Stomach (tissue), 9 donors: ENCODE measurements around the gene PANK2. TPM values are rescaled to one million over a fixed set of nuclear protein-coding genes. Genes with fewer than 3 reads are reported as not detected.

ENCODE experiments used
- DNase-seq, 2 donors: peaks; one replicate each; pipeline versions ENCODE4 v3.0.0 to v3.0.0-alpha.2; 2013 to 2019
- H3K27ac ChIP-seq, 5 donors: fragments of 200-600 bp in 4 of 5; sonication (generic) in 4 of 5; one replicate each; pipeline ENCODE4 v1.5.1; 2013 to 2019; ENCODE audit warnings: mild to moderate bottlenecking in 1 of 5, moderate library complexity in 1 of 5
- H3K27me3 ChIP-seq, 3 donors: fragments of 200-600 bp; sonication (generic); one replicate each; pipeline ENCODE4 v1.5.1; 2017 to 2019; ENCODE audit warnings: mixed run types in 1 of 3
- H3K36me3 ChIP-seq, 4 donors: fragments of 200-600 bp; sonication (generic); 1 replicate in 3 of 4; 2 replicates in 1 of 4; pipeline ENCODE4 v1.5.1; 2016 to 2019
- H3K4me1 ChIP-seq, 4 donors: fragments of 200-600 bp; sonication (generic); one replicate each; pipeline ENCODE4 v1.5.1; 2016 to 2019
- H3K4me3 ChIP-seq, 4 donors: fragments of 200-600 bp; sonication (generic) in 3 of 4; one replicate each; pipeline ENCODE4 v1.5.1; 2016 to 2019; ENCODE audit warnings: mild to moderate bottlenecking in 1 of 4
- H3K9me3 ChIP-seq, 4 donors: fragments of 200-600 bp; sonication (generic); one replicate each; pipeline ENCODE4 v1.5.1; 2016 to 2019
- CTCF ChIP-seq, 7 experiments: fragments of 450-650 bp in 4 of 7; fragments of 200-600 bp in 3 of 7; sonication (generic) in 3 of 7; IDR thresholded peaks; one replicate each; pipeline ENCODE4 v1.5.1; 2016 to 2019; ENCODE audit warnings: antibody characterized with exemption in 7 of 7, control low read depth in 2 of 7, mild to moderate bottlenecking in 1 of 7
- EP300 ChIP-seq: sonication (generic); formaldehyde crosslinking; IDR thresholded peaks from one replicate; pipeline ENCODE4 v1.6.1; 2017; ENCODE audit warnings: antibody characterized with exemption
- POLR2A ChIP-seq, 4 donors: fragments of 450-650 bp; IDR thresholded peaks; one replicate each; pipeline ENCODE4 v1.6.1; 2016; ENCODE audit warnings: antibody characterized with exemption in 4 of 4, control low read depth in 2 of 4, mild to moderate bottlenecking in 1 of 4, moderate library complexity in 1 of 4
- POLR2AphosphoS5 ChIP-seq, 3 donors: sonication (generic); formaldehyde crosslinking; IDR thresholded peaks; one replicate each; pipeline ENCODE4 v1.6.1; 2016; ENCODE audit warnings: antibody characterized with exemption in 3 of 3
- WGBS, 5 donors: extraction: QIAGEN DNeasy Blood & Tissue Kit in 3 of 5; methylation state at CpG; one replicate each; pipeline versions ENCODE4 v1.1.5 to v1.1.7; 2013 to 2018; 5-methylcytosine and 5-hydroxymethylcytosine counted together
- intact Hi-C: fragments of 100-400 bp; cut with DNase I; formaldehyde crosslinking; loops from one replicate; pipeline ENCODE4 v1.15.1; 2023; ENCODE audit warnings: low total_unique reads
- polyA plus RNA-seq, 3 donors: library from polyadenylated mRNA; stranded (reverse); fragments of 200-250 nt; gene quantifications; one replicate each; pipeline ENCODE4 v1.2.3, GENCODE V29; 2013
- small RNA-seq, 4 donors: library from RNA; depleted of rRNA; stranded (forward); fragments of <200 nt; gene quantifications; one replicate each; pipeline ENCODE3, GENCODE V24; 2016
- total RNA-seq, 5 donors: library from RNA; depleted of rRNA; stranded (reverse); fragments of >200 nt; gene quantifications; one replicate each; pipeline versions ENCODE4 v1.1.0 to v1.2.3, GENCODE V29; 2014 to 2016
- donor health status: healthy with polysubstance abuse.
- donor health status: Bipolar disorder and iron deficiency.
- donor health status: healthy.

PANK2 gene
- total and polyA plus RNA-seq, 8 donors: 8.8 to 68.4 (median 26.8) TPM

- Histone ChIP-seq H3K9me3 (no peaks in the 10 kb centered on the region), H3K4me3 (no peak overlapping the region), H3K27me3 (no peaks in the 10 kb centered on the region), H3K4me1 (peaks cover 0 to 25% (median 9%) of the 10 kb centered on the region in 4 donors), H3K36me3 (peaks cover 0 to 4% (median 0%) of the 10 kb centered on the region in 4 donors), H3K27ac (no peak overlapping the region)
- intact Hi-C loops: no loop called here
- WGBS, 5 donors: 26 to 37% (median 36%) methylated on average over 2 of the region's 2 CpGs
- no peak for DNase-seq
- TF ChIP-seq POLR2AphosphoS5 (IDR thresholded peaks at IDR 0.05): no peak
- TF ChIP-seq EP300: no peak
- no peak for TF ChIP-seq POLR2A (IDR thresholded peaks at IDR 0.05)
- TF ChIP-seq CTCF (IDR thresholded peaks at IDR 0.05): no peak
Observed at GRCh38 chr20:3976511-3976910, 87.3 kb downstream of the PANK2 start.

Small RNA genes lying within 50 kb of the gene (small RNA-seq; reads per million reads assigned to genes)
- 0.34 to 2.0 (median 1.8) reads per million in 4 donors for gene MIR103A2

Other genes with a start within 250 kb of the PANK2 start
- not detected for gene GFRA4, start 226.0 kb upstream of the PANK2 start, total RNA-seq
- not detected for gene GFRA4, start 226.0 kb upstream of the PANK2 start, polyA plus RNA-seq
- 100 to 1,000 TPM in 2 of 5 donors, 10 to 100 TPM in 3; 20.6 to 143 (median 96.9) TPM for gene ADAM33, start 207.4 kb upstream of the PANK2 start, total RNA-seq
- 10 to 100 TPM in 2 of 3 donors, 1 to 10 TPM in 1; 4.6 to 29.8 (median 11.1) TPM for gene ADAM33, start 207.4 kb upstream of the PANK2 start, polyA plus RNA-seq
- 10 to 100 TPM in 1 of 5 donors, 1 to 10 TPM in 4; 1.7 to 22.2 (median 4.5) TPM for gene SIGLEC1, start 176.8 kb upstream of the PANK2 start, total RNA-seq
- gene SIGLEC1, start 176.8 kb upstream of the PANK2 start, polyA plus RNA-seq: 1 to 10 TPM; 1.4 to 1.8 (median 1.5) TPM
- 10 to 100 TPM in 1 of 5 donors, 1 to 10 TPM in 3, under 1 TPM in 1; 0.87 to 14.3 (median 6.1) TPM for gene HSPA12B, start 156.7 kb upstream of the PANK2 start, total RNA-seq
- 1 to 10 TPM; 3.0 to 5.3 (median 3.7) TPM for gene HSPA12B, start 156.7 kb upstream of the PANK2 start, polyA plus RNA-seq
- gene ADISSP, start 121.6 kb upstream of the PANK2 start, total RNA-seq: 100 to 1,000 TPM in 1 of 5 donors, 10 to 100 TPM in 2, 1 to 10 TPM in 2; 5.9 to 136 (median 49.0) TPM
- gene ADISSP, start 121.6 kb upstream of the PANK2 start, polyA plus RNA-seq: 10 to 100 TPM; 14.4 to 32.6 (median 22.2) TPM
- not detected for gene SPEF1, start 107.9 kb upstream of the PANK2 start, total RNA-seq
- under 1 TPM in 2 of 3 donors, not detected in 1; 0.18 to 0.19 TPM for gene SPEF1, start 107.9 kb upstream of the PANK2 start, polyA plus RNA-seq
- gene CENPB, start 102.6 kb upstream of the PANK2 start, total RNA-seq: 100 to 1,000 TPM in 1 of 5 donors, 10 to 100 TPM in 4; 24.5 to 130 (median 68.3) TPM
- 10 to 100 TPM; 36.5 to 90.7 (median 79.6) TPM for gene CENPB, start 102.6 kb upstream of the PANK2 start, polyA plus RNA-seq
- gene CDC25B, start 93.1 kb upstream of the PANK2 start, total RNA-seq: 10 to 100 TPM in 4 of 5 donors, 1 to 10 TPM in 1; 9.4 to 56.5 (median 32.6) TPM
- gene CDC25B, start 93.1 kb upstream of the PANK2 start, polyA plus RNA-seq: 10 to 100 TPM; 18.0 to 23.1 (median 22.6) TPM
- 10 to 100 TPM in 1 of 5 donors, 1 to 10 TPM in 4; 1.8 to 14.8 (median 4.2) TPM for gene AP5S1, start 68.8 kb upstream of the PANK2 start, total RNA-seq
- gene AP5S1, start 68.8 kb upstream of the PANK2 start, polyA plus RNA-seq: 10 to 100 TPM in 1 of 3 donors, 1 to 10 TPM in 2; 6.1 to 10.4 (median 7.9) TPM
- 10 to 100 TPM; 26.6 to 50.4 (median 37.1) TPM for gene MAVS, start 42.6 kb upstream of the PANK2 start, total RNA-seq
- gene MAVS, start 42.6 kb upstream of the PANK2 start, polyA plus RNA-seq: 10 to 100 TPM in 1 of 3 donors, 1 to 10 TPM in 2; 6.3 to 15.1 (median 9.2) TPM
- 10 to 100 TPM in 2 of 5 donors, 1 to 10 TPM in 3; 1.3 to 12.2 (median 7.2) TPM for gene RNF24, start 126.2 kb downstream of the PANK2 start, total RNA-seq
- 1 to 10 TPM; 2.2 to 3.7 (median 2.3) TPM for gene RNF24, start 126.2 kb downstream of the PANK2 start, polyA plus RNA-seq